OCI-LY1 (cell line): ENCODE measurements around the gene MKKS.

Experiments used
- EZH2 ChIP-seq: fragments of 200-600 bp; sonication (generic), shearing (Covaris generic); IDR thresholded peaks from 2 replicates; pipeline ENCODE4 v1.8.0; 2017; ENCODE audit warnings: borderline replicate concordance, mixed run types, mild to moderate bottlenecking, antibody characterized with exemption, low read length, moderate library complexity, mixed read lengths
- TF ChIP-seq, protein P1 (sequence below): fragments of 200-600 bp; sonication (generic), shearing (Covaris generic); IDR thresholded peaks from 2 replicates; pipeline ENCODE4 v1.5.1; 2017; ENCODE audit warnings: mild to moderate bottlenecking, antibody characterized with exemption, low read length, moderate library complexity, mixed read lengths

DNA sequence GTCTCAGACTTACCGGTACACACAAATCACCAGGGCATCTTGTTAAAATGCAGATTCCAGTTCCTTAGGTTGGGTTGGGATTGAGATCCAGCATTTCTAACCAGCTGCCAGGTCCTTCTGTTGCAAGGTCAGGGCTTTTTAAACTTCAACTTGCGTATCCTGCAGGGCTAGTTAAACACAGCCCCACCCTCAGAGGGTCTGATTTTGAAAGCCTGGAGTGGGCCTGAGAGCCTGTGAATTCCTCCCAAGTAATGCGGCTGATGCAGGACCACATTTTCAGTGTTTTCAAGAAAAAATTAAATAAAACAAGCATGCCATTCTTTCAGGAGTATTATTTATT, 65.3 kb downstream of the MKKS start:
- TF ChIP-seq, protein P1, sequence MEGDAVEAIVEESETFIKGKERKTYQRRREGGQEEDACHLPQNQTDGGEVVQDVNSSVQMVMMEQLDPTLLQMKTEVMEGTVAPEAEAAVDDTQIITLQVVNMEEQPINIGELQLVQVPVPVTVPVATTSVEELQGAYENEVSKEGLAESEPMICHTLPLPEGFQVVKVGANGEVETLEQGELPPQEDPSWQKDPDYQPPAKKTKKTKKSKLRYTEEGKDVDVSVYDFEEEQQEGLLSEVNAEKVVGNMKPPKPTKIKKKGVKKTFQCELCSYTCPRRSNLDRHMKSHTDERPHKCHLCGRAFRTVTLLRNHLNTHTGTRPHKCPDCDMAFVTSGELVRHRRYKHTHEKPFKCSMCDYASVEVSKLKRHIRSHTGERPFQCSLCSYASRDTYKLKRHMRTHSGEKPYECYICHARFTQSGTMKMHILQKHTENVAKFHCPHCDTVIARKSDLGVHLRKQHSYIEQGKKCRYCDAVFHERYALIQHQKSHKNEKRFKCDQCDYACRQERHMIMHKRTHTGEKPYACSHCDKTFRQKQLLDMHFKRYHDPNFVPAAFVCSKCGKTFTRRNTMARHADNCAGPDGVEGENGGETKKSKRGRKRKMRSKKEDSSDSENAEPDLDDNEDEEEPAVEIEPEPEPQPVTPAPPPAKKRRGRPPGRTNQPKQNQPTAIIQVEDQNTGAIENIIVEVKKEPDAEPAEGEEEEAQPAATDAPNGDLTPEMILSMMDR, result no peak
- TF ChIP-seq EZH2, result no peak
